GM18505 (cell line): Measurements from ENCODE around the gene ADGRV1.
"Not testable (repeated sequence)": the region's sequence is repeated elsewhere in the genome, so short reads cannot be mapped to it uniquely, and the experiment has no call there.

Experiments used
- ATAC-seq: cut with Tn5 transposase; IDR thresholded peaks from one replicate; pipeline ENCODE4 v1.9.1; 2021; ENCODE audit not compliant: unreplicated experiment
- POLR2A ChIP-seq: IDR thresholded peaks from 4 replicates; pipeline ENCODE4 v1.6.1; 2011; ENCODE audit warnings: borderline replicate concordance; ENCODE audit not compliant: insufficient read depth, insufficient read length; ENCODE audit errors: extremely low read depth

ADGRV1 gene

GRCh38 chr5:91025449-91025848 is 466.9 kb downstream of the ADGRV1 start:
- no peak for ATAC-seq

GRCh38 chr5:91025956-91026355 is 467.4 kb downstream of the ADGRV1 start:
- ATAC-seq, result no peak
- no peak for TF ChIP-seq POLR2A

More at GRCh38 chr5:91025449-91025848, 466.9 kb downstream of the ADGRV1 start:
- TF ChIP-seq POLR2A, result no peak

DNA sequence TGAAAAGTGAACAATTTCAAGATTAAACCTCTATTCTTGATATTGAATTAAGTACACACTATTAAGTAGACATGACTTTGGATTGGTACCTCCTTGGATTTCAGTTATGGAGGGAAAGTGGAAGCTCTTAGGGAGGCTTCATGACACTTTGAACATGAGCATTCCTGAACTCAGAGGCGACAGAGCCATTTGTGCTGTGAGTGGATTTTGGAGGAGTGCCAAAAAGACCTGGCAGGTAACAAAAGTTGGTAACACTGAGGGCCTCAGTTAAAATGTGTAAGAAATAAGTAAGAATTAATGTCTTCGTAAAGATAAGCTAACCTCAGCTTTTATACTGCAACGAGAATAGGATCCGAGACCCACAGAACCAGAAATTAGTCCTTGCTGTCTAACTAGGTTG is 467.9 kb downstream of the ADGRV1 start:
- no peak for TF ChIP-seq POLR2A
- ATAC-seq, result no peak

- ATAC-seq, result no peak
- TF ChIP-seq POLR2A, result no peak
Observed at GRCh38 chr5:91027405-91028139, 469.0 kb downstream of the ADGRV1 start.

- TF ChIP-seq POLR2A, result no peak
- ATAC-seq, result no peak
Observed at GRCh38 chr5:91028499-91028956, 469.9 kb downstream of the ADGRV1 start.

GRCh38 chr5:91030521-91031401 is 472.2 kb downstream of the ADGRV1 start:
- no peak for ATAC-seq
- TF ChIP-seq POLR2A, result no peak

GRCh38 chr5:91031402-91031752 is 472.8 kb downstream of the ADGRV1 start:
- ATAC-seq, result no peak
- TF ChIP-seq POLR2A, result no peak

DNA sequence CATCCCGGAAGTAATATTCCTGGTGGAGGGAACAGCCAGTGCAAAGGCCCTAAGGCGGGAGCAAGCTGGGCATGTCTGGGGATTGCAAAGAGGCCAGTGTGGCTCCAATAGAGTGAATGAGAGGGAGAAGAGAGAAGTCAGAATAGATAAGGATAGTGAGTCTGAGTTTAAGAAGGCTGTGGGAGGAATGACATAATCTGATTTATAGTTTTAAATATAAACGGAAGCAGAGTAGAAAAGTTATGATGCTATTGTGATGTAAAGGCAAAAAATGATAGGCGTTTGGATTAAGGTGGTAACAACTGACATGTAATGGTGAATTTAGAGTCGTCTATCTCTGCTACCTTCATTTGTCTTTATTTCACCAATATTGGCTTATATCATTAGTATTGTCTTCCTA is 473.5 kb downstream of the ADGRV1 start:
- TF ChIP-seq POLR2A, result no peak
- ATAC-seq, result no peak

DNA sequence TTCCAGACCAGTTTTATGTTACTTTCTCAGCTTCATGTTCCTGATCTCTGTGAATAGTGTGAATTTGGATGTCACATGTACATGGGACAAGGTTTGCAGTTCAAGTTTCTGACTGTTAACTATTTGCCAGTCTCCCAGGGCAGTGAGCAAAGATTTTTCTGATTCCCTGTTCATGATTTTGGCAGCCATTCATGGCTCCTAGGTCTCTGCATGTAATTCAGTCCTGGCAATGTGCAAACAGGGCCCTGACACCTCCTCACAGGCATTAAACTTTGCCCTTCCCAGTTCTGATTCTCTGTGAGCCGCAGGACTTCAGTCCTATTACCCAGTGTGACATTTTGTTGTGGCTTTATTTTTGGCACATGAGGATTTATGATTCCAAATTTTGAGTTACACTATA is 474.8 kb downstream of the ADGRV1 start:
- no peak for ATAC-seq
- TF ChIP-seq POLR2A, result no peak

DNA sequence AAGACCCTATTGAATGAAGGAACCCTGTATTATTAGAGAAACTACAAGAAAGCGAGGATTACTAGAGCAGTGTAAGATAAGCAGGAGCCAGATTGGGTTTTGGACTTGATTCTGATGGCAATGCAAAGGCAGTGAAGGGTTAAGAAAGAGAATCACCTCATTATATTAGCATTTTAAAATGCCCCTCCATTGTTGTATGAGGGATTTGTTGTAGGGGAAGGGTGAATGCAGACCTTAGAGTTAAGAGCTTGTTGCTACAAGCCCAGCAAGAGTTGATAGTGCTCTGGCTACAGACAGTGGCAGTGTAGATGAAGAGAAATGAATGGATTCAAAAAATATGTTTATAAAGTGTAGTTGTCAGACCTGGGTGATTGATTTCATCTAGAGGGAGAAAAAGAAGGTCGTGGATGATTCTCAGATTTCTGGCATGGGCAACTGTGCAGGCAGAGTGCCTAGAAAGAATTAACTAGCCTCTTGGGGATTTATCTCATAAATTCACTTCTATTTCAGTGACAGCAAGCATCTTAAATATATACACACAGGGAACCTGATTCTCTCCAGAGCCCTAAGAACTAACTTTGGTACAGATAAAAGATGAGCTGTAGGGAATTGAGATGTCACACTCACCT is 479.7 kb downstream of the ADGRV1 start:
- ATAC-seq, result no peak
- TF ChIP-seq POLR2A, result no peak

DNA sequence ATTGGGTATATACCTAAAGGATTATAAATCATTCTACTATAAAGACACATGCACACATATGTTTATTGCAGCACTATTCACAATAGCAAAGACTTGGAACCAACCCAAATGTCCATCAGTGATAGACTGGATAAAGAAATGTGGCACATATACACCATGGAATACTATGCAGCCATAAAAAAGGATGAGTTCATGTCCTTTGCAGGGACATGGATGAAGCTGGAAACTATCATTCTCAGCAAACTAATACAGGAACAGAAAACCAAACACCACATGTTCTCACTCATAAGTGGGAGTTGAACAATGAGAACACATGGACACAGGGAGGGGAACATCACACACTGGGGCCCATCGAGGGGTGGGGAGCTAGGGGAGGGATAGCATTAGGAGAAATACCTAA is 482.5 kb downstream of the ADGRV1 start:
- ATAC-seq, result not testable (repeated sequence)

- no peak for ATAC-seq
- TF ChIP-seq POLR2A, result no peak
Observed at GRCh38 chr5:91042247-91042935, 483.8 kb downstream of the ADGRV1 start.

- TF ChIP-seq POLR2A, result no peak
- no peak for ATAC-seq
Observed at GRCh38 chr5:91042936-91043255, 484.3 kb downstream of the ADGRV1 start.
